Prostate gland (tissue), 2 donors: ENCODE results near the gene SGCA. TPM values are rescaled to one million over a fixed set of nuclear protein-coding genes. Genes with fewer than 3 reads are reported as not detected.

Experiments used
- DNase-seq: peaks from one replicate; pipeline ENCODE4 v3.0.0-alpha.2; 2019; ENCODE audit warnings: low spot score
- H3K27ac ChIP-seq, 2 donors: fragments of 200-600 bp; sonication (generic); 2 replicates each; pipeline ENCODE4 v1.5.1; 2017 to 2019
- H3K27me3 ChIP-seq: fragments of 200-600 bp; sonication (generic); replicated peaks from 2 replicates; pipeline ENCODE4 v1.5.1; 2019; ENCODE audit not compliant: insufficient read depth
- H3K36me3 ChIP-seq, 2 donors: fragments of 200-600 bp; sonication (generic); 1 replicate in 1 of 2; 2 replicates in 1 of 2; pipeline versions ENCODE4 v1.5.1 to v1.8.1; 2017 to 2019
- H3K4me1 ChIP-seq: fragments of 200-600 bp; sonication (generic); replicated peaks from 2 replicates; pipeline ENCODE4 v1.5.1; 2019
- H3K4me3 ChIP-seq, 2 donors: fragments of 200-600 bp; sonication (generic); 2 replicates each; pipeline ENCODE4 v1.5.1; 2017 to 2019
- H3K9me3 ChIP-seq: fragments of 200-600 bp; sonication (generic); 2 replicates; pipeline ENCODE4 v1.5.1; 2017
- POLR2A ChIP-seq: fragments of 450-650 bp; IDR thresholded peaks from one replicate; pipeline ENCODE4 v1.6.1; 2016; ENCODE audit warnings: antibody characterized with exemption, mild to moderate bottlenecking
- POLR2AphosphoS5 ChIP-seq: sonication (generic); formaldehyde crosslinking; IDR thresholded peaks from one replicate; pipeline ENCODE4 v1.6.1; 2017; ENCODE audit warnings: antibody characterized with exemption
- WGBS: methylation state at CpG from one replicate; pipeline ENCODE4 v1.1.5; 2018; 5-methylcytosine and 5-hydroxymethylcytosine counted together
- intact Hi-C: fragments of 100-400 bp; cut with DNase I; formaldehyde crosslinking; loops from one replicate; pipeline ENCODE4 v1.14.2; 2022
- total RNA-seq, 2 donors: library from RNA; depleted of rRNA; stranded (reverse); fragments of >200 nt; gene quantifications; one replicate each; pipeline ENCODE4 v1.1.0, GENCODE V29; 2016
- TF ChIP-seq, protein P1 (sequence below), 4 experiments: fragments of 200-600 bp in 2 of 4; fragments of 450-650 bp in 2 of 4; sonication (generic) in 2 of 4; IDR thresholded peaks; 1 replicate in 3 of 4; 2 replicates in 1 of 4; pipeline ENCODE4 v1.5.1; 2016 to 2019; ENCODE audit warnings: antibody characterized with exemption in 4 of 4, mild to moderate bottlenecking in 2 of 4, moderate library complexity in 2 of 4

SGCA gene
- total RNA-seq, 2 donors from 2014 or later: 13.9 to 19.4 TPM

GRCh38 chr17:50143461-50144176 lies 22.2 kb upstream of the SGCA start:
- H3K27ac ChIP-seq: no peak overlapping the region
- H3K27me3 ChIP-seq: no peaks in the 10 kb centered on the region
- DNase-seq: no peak
- H3K4me3 ChIP-seq: no peak overlapping the region
- intact Hi-C loops: no loop called here
- TF ChIP-seq POLR2AphosphoS5 (no peak), POLR2A (no peak)
- TF ChIP-seq, protein P1, sequence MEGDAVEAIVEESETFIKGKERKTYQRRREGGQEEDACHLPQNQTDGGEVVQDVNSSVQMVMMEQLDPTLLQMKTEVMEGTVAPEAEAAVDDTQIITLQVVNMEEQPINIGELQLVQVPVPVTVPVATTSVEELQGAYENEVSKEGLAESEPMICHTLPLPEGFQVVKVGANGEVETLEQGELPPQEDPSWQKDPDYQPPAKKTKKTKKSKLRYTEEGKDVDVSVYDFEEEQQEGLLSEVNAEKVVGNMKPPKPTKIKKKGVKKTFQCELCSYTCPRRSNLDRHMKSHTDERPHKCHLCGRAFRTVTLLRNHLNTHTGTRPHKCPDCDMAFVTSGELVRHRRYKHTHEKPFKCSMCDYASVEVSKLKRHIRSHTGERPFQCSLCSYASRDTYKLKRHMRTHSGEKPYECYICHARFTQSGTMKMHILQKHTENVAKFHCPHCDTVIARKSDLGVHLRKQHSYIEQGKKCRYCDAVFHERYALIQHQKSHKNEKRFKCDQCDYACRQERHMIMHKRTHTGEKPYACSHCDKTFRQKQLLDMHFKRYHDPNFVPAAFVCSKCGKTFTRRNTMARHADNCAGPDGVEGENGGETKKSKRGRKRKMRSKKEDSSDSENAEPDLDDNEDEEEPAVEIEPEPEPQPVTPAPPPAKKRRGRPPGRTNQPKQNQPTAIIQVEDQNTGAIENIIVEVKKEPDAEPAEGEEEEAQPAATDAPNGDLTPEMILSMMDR (IDR thresholded peaks at IDR 0.05): no peak
- H3K36me3 ChIP-seq: peaks cover 11 to 14% of the 10 kb centered on the region in 2 donors
- peaks cover 11% of the 10 kb centered on the region for H3K4me1 ChIP-seq
- H3K9me3 ChIP-seq: no peaks in the 10 kb centered on the region
- WGBS: 91% methylated on average over 20 of the region's 20 CpGs

GRCh38 chr17:50144355-50144754 lies 21.4 kb upstream of the SGCA start:
- intact Hi-C loops: no loop called here
- H3K4me3 ChIP-seq: no peak overlapping the region
- TF ChIP-seq POLR2AphosphoS5 (no peak), POLR2A (no peak)
- TF ChIP-seq, protein P1 (IDR thresholded peaks at IDR 0.05): no peak
- peaks cover 14% of the 10 kb centered on the region for H3K4me1 ChIP-seq
- no peaks in the 10 kb centered on the region for H3K9me3 ChIP-seq
- H3K36me3 ChIP-seq: peaks cover 3 to 8% of the 10 kb centered on the region in 2 donors
- H3K27me3 ChIP-seq: no peaks in the 10 kb centered on the region
- DNase-seq: no peak
- WGBS: 74% methylated on average over 6 of the region's 6 CpGs
- no peak overlapping the region for H3K27ac ChIP-seq

GRCh38 chr17:50144845-50145531 lies 20.8 kb upstream of the SGCA start:
- Histone ChIP-seq H3K4me3 (no peak overlapping the region), H3K4me1 (peaks cover 14% of the 10 kb centered on the region), H3K36me3 (peaks cover 0 to 8% of the 10 kb centered on the region in 2 donors), H3K27ac (no peak overlapping the region), H3K27me3 (no peaks in the 10 kb centered on the region), H3K9me3 (no peaks in the 10 kb centered on the region)
- TF ChIP-seq POLR2A (no peak), POLR2AphosphoS5 (no peak)
- TF ChIP-seq, protein P1 (IDR thresholded peaks at IDR 0.05): no peak
- intact Hi-C loops: no loop called here
- 74% methylated on average over 16 of the region's 16 CpGs for WGBS
- no peak for DNase-seq

DNA sequence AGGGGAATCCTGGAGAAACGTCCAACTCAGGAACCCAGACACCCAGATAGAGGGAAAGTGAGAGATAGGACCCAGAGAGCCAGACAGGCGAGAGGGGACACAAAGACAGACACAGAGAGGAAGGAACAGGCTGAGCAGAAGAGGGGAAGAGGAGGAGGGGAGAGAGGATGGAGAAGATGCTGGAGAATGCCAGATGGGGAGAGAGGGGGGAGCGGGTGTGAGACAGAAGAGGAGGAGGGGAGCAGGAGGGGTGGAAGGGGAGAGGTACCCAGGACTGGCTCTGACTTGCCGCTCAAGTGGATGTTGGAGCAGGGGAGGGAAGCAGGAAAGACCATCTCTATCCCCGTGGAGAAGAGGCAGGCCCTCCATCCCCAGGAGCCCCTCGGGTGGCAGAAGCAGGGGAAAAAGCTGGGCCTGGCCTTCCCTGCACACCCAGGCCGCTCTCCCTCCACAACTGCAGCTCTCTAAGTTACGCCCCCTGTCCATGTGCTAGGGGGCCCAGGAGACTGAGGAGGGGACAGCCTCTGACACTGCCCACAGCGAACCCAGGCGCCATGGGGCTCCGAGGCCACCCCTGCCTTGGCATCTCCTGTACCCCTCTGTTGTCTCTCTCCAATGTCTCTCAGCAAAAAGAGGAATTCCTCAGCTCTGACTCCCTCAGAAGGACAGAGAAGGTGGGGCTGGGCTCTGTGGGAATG lies 20.1 kb upstream of the SGCA start:
- intact Hi-C loops: no loop called here
- Histone ChIP-seq H3K27ac (no peak overlapping the region), H3K27me3 (no peaks in the 10 kb centered on the region), H3K4me3 (no peak overlapping the region), H3K36me3 (peaks cover 0 to 8% of the 10 kb centered on the region in 2 donors), H3K9me3 (no peaks in the 10 kb centered on the region), H3K4me1 (peaks cover 14% of the 10 kb centered on the region)
- 67% methylated on average over 11 of the region's 11 CpGs for WGBS
- DNase-seq: no peak
- TF ChIP-seq POLR2A (no peak), POLR2AphosphoS5 (no peak)
- TF ChIP-seq, protein P1 (IDR thresholded peaks at IDR 0.05): no peak
